HG03175 (cell line): ENCODE results near the gene IER2.
"Not testable (repeated sequence)": the region's sequence is repeated elsewhere in the genome, so short reads cannot be mapped to it uniquely, and the experiment has no call there.

ENCODE experiments used
- ATAC-seq: cut with Tn5 transposase; IDR thresholded peaks from one replicate; pipeline ENCODE4 v1.9.1; 2021; ENCODE audit warnings: mild to moderate bottlenecking, moderate library complexity; ENCODE audit not compliant: unreplicated experiment

IER2 gene

GRCh38 chr19:13190781-13191540, 40.8 kb downstream of the IER2 start:
- no peak for ATAC-seq

GRCh38 chr19:13195678-13196077, 45.5 kb downstream of the IER2 start:
- no peak for ATAC-seq

GRCh38 chr19:13198634-13199033, 48.4 kb downstream of the IER2 start:
- ATAC-seq, result no peak

- not testable (repeated sequence) for ATAC-seq
Measured at GRCh38 chr19:13202112-13202511, 51.9 kb downstream of the IER2 start.
